HFF-Myc (cell line): ENCODE results near the gene PDZD8.

Experiments used
- DNase-seq: peaks from one replicate; pipeline ENCODE4 v3.0.0-alpha.2; 2011; ENCODE audit warnings: low read depth; ENCODE audit errors: extremely low read depth
- H3K4me3 ChIP-seq: replicated peaks from 2 replicates; pipeline ENCODE4 v1.5.1; 2011; ENCODE audit warnings: low read depth, mild to moderate bottlenecking, control low read depth, low read length
- TF ChIP-seq, protein P1 (sequence below): IDR thresholded peaks from 2 replicates; pipeline ENCODE4 v1.5.1; 2012; ENCODE audit warnings: mild to moderate bottlenecking, low read depth, low read length, control low read depth; ENCODE audit errors: missing control alignments

PDZD8 gene

DNA sequence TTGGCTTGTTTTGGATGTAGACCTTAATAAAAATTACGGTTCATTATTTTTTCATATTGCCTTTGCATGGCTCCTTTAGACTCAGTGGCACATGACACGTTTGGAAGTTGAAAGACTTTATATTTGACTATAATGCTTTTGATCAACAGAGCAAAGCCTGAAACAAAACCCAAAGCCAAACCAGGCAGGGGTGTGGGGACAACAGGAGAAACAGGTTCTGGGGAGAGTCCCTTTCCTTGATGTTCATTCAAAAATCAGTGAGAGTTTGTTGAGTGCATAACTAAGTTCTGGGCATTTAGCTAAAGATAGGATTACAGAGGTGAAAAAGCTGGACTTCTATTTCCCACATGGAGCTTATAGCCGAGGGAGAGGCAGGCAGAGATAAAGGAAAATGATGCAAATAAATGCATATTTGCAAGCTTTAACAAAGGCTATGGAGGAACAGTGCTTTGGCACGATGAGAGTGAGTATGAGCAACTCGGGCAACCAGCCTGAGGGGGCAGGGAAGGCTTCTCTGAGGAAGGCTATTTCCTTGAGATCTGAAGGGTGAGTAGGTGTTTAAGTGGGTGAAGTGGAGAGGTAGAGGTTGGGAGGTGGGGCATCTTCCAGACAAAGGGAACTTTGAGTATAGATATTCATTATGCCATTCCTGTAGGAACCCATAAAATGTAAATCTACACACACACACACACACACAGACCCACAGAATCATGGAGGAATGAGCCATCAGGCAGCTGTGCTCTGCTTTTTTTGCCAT lies 34.5 kb upstream of the PDZD8 start:
- no peak overlapping the region for H3K4me3 ChIP-seq
- DNase-seq: no peak
- TF ChIP-seq, protein P1, sequence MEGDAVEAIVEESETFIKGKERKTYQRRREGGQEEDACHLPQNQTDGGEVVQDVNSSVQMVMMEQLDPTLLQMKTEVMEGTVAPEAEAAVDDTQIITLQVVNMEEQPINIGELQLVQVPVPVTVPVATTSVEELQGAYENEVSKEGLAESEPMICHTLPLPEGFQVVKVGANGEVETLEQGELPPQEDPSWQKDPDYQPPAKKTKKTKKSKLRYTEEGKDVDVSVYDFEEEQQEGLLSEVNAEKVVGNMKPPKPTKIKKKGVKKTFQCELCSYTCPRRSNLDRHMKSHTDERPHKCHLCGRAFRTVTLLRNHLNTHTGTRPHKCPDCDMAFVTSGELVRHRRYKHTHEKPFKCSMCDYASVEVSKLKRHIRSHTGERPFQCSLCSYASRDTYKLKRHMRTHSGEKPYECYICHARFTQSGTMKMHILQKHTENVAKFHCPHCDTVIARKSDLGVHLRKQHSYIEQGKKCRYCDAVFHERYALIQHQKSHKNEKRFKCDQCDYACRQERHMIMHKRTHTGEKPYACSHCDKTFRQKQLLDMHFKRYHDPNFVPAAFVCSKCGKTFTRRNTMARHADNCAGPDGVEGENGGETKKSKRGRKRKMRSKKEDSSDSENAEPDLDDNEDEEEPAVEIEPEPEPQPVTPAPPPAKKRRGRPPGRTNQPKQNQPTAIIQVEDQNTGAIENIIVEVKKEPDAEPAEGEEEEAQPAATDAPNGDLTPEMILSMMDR: no peak

DNA sequence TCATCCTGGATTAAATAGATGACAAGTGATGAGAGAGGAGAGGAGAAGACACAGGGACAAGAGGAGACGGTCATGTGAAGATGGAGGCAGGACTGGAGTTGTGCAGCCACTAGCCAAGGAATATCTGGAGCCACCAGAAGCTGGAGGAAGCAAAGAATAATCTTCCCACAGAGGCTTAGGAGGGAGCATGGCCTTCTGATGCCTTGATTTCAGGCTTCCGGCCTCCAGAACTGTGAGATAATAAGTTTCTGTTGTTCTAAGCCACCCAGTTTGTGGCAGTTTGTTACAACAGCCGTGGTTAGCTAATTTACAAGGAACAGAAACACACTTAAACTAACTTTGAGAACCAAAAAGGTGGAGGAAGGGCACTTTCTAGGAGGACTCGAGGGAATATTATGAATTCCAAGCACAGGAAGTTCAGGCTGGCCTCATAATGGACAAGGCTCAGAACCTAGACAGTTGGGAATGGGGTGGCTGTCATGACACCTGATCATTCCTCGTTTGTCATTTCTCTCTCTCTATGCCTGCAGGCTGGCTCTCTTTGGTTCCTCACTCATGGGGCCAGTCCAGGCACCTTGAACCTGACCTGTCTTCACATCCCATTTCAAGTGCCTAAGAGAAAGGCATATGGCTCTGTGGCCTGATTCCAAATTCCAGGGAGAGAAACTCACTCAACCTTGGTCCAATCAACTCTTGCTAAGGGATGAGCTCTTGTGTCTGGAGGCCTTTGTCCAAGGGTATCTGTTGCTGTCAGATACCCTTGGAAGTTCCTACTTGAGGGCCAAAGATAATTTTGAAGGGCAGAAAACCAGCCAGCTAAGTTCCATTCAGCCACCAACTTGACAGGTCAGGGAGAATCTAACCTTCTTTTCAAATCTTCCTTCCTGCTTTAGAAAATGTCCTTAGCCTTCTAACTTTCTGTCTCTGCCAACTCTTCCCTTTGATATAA lies 33.5 kb upstream of the PDZD8 start:
- no peak overlapping the region for H3K4me3 ChIP-seq
- TF ChIP-seq, protein P1: no peak
- DNase-seq: no peak

DNA sequence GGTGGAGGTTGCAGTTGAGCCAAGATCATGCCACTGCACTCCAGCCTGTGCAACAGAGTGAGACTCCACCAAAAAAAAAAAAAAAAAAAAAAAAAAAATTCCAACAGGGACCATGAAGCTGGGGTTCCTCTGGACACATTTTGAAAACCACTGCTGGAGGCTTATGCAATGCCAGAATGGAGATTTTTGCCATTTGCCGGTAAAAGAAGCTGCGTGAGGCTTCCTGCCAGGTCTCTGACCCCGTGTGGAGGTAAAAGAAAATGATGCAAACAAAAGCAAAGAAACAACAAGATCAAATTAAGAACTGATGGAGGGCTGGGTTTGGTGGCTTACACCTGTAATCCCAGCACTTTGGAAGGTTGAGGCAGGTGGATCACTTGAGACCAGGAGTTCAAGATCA lies 30.5 kb upstream of the PDZD8 start:
- TF ChIP-seq, protein P1: no peak
- no peak for DNase-seq
- no peak overlapping the region for H3K4me3 ChIP-seq

DNA sequence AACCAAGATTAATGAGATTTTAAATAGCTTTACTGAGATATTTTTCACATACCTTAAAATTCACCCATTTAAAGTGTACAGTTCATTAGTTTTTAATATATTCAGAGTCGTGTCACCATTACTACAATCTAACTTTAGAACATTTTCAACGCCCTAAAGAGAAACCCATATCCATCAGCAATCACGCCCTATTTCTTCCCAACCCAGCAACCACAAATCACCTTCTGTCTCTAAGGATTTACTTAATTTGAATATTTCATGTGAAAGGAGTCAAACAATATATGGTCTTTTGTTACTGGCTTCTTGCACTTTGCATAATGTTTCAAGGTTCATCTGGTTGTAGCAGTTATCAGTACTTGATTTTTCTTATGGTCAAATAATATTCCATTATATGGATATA lies 25.1 kb upstream of the PDZD8 start:
- TF ChIP-seq, protein P1: no peak
- DNase-seq: no peak
- H3K4me3 ChIP-seq: no peak overlapping the region

DNA sequence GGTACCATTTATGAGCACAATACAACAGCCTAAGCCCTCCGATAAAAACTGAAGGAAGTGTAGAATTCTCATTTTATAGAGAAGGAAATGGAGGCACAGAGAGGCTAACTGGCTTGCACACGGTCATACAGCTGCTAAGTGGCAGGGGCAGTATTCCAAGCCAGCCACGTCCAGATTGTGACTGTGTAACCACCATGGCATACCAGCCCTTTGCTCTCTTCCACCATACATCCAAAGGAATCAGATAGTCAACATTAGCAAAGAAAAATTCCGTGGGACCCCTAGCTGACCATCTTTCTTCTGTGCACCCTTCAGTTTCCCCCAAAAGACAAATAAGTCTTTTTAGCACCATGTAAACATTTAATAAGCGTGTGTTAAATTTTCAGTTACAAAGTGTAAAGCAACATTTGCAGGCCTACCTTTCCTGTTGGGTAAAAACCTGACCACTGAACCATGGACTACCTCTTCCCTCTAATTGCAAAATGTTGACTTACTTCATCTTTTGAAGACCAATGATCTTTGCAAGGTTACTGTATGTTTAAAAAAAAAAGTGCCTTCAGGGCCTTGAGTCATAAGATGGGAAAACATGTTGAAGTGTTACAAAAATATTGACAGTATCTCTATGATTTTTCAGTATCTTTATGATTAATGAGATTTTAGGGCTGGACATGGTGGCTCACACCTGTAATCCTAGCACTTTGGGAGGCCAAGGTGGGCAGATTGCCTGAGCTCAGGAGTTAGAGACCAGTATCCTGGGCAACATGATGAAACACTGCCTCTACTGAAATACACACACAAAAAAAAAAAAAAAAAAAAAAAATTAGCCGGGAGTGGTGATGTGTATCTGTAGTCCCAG lies 24.3 kb upstream of the PDZD8 start:
- TF ChIP-seq, protein P1: no peak
- no peak for DNase-seq

DNA sequence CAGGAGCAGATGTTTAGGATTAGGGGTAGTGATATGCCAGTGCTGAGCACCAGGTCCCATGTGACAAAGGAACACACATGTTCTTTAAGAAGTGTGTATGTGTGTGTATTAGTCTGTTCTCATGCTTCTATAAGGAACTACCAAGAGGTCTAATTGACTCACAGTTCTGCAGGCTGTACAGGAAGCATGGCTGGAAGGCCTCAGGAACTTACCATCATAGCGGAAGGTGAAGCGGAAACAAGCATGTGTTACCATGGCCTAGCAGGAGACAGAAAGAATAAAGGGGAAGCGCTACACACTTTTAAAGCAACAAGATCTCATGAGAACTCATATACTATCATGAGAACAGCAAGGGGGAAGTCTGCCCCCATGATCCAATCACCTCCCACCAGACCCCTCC lies 22.8 kb upstream of the PDZD8 start:
- DNase-seq: no peak
- H3K4me3 ChIP-seq: no peak overlapping the region
- TF ChIP-seq, protein P1: no peak

More for the DNA sequence above, 24.3 kb upstream of the PDZD8 start:
- no peak overlapping the region for H3K4me3 ChIP-seq
